ENCODE results near the gene SERPINA1. TPM values are rescaled to one million over a fixed set of nuclear protein-coding genes. Genes with fewer than 3 reads are reported as not detected.

SERPINA1 gene
- total RNA-seq, 2 experiments from 2014 or later: 22.1 to 24.5 TPM

DNA sequence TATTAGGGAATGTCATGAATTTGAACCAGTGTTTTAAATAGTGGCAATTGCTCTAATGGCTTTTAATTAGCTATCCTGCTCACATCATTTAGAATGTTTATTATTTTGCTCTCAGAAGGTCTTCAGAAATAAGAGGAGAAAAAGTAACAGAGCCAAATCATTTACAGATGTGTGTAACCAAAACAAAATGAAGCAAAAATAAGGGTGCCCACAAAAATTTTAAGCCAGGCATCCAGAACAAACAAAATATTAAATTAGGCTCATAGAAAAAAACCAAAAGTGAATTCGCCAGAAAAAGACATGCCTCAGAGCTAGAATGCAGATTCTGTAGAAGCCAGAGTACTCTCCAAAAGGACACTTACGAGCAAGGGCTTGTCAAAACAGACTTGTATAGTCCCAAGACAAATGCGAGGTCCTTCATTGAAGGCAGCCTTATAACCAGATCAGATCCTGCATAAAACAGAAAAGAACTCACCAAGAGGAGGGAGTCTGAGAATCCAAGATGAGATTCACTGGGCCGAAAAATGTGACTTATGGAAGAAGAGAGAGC, 20.2 kb upstream of the SERPINA1 start:
- Mint-ChIP-seq H3K36me3 (no peaks in the 10 kb centered on the region), H3K27me3 (peaks cover 7% of the 10 kb centered on the region), H3K9me3 (peaks cover 8% of the 10 kb centered on the region), H3K4me3 (no peak overlapping the region), H3K4me1 (ENCODE audit: low read depth) (no peaks in the 10 kb centered on the region), H3K27ac (no peak overlapping the region)
- DNase-seq: no peak
- intact Hi-C loops (cut with micrococcal nuclease): no loop called here
- POLR2A ChIA-PET: no interaction called here
- CTCF ChIA-PET: interaction anchor here (0.6 kb wide), 1 partner anchor 15 kb away, joined by 3 read pairs; no protein-coding TSS in a partner anchor

DNA sequence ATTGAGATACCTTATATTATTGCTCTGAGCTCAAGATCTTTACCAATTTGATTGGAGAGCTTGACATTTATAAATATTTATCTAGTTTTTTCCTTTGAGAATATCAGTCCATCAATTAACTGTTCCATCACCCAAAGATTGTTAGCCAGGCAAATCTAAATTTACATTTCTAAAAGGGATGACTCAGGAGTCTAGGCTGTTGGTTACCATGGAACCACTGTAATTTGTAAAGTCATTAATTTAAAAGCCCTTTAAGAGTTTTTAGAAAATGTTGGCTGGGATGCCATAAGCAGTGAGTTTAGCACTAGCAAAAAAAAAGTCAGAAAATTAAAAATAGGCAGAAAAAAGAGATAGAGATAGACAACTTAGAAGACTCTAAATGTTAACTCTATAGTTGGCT, 19.5 kb upstream of the SERPINA1 start:
- no peaks in the 10 kb centered on the region for H3K4me1 Mint-ChIP-seq (ENCODE audit: low read depth)
- H3K9me3 Mint-ChIP-seq: peaks cover 8% of the 10 kb centered on the region
- peaks cover 5% of the 10 kb centered on the region for H3K27me3 Mint-ChIP-seq
- DNase-seq: no peak
- H3K36me3 Mint-ChIP-seq: no peaks in the 10 kb centered on the region
- no peak overlapping the region for H3K4me3 Mint-ChIP-seq
- ChIA-PET CTCF (no interaction called here), POLR2A (no interaction called here)
- no peak overlapping the region for H3K27ac Mint-ChIP-seq
- intact Hi-C loops (cut with micrococcal nuclease): no loop called here

DNA sequence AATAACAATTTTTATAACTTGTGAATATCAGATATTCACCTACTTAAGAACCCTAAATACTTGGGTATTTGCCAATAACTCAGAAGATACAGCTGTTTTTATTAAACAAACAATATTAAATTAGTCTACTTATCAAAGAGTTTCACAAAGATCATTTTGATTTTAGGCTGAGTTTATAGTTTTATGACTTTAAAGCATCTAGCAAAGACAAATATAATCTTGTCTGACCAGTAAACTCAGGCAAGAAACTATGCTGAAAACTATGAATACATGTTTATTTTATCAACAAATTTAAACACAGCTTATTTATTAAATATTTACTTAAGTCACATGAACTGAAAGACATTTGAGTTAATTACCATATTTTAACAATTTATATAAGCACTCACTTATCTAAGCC, 18.5 kb upstream of the SERPINA1 start:
- POLR2A ChIA-PET: no interaction called here
- Mint-ChIP-seq H3K9me3 (peaks cover 8% of the 10 kb centered on the region), H3K27ac (no peak overlapping the region), H3K36me3 (no peaks in the 10 kb centered on the region), H3K4me1 (ENCODE audit: low read depth) (no peaks in the 10 kb centered on the region), H3K27me3 (peaks cover 1% of the 10 kb centered on the region), H3K4me3 (no peak overlapping the region)
- no peak for DNase-seq
- CTCF ChIA-PET: no interaction called here
- intact Hi-C loops (cut with micrococcal nuclease): no loop called here

- Mint-ChIP-seq H3K4me1 (ENCODE audit: low read depth) (no peaks in the 10 kb centered on the region), H3K27ac (no peak overlapping the region), H3K4me3 (no peak overlapping the region), H3K36me3 (no peaks in the 10 kb centered on the region), H3K9me3 (peaks cover 3% of the 10 kb centered on the region), H3K27me3 (no peaks in the 10 kb centered on the region)
- CTCF ChIA-PET: interaction anchor here (0.9 kb wide), 1 partner anchor 28 kb away, joined by 3 read pairs; no protein-coding TSS in a partner anchor
- POLR2A ChIA-PET: no interaction called here
- intact Hi-C loops (cut with micrococcal nuclease): no loop called here
- no peak for DNase-seq
Measured at GRCh38 chr14:94405486-94405885, 17.1 kb upstream of the SERPINA1 start.

DNA sequence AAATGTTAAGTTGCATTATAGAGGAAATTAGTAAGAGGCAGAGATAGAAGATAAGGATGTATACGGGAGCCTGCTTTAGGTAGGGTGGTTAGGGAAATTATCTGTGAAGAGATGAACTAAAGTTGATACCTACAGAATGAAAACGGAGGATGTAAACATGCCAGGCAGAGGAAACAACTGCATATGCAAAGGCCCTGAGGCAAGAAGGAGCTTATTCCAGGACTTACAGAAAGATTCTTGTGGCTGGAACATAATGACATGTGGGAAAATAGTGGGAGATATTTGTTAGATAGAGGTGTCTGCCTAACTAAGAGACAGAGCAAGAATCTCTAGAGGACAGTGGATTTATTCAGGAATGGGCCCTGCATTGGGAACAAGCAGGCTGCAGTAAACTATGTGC, 16.2 kb upstream of the SERPINA1 start:
- DNase-seq: no peak
- H3K9me3 Mint-ChIP-seq: peaks cover 3% of the 10 kb centered on the region
- ChIA-PET POLR2A (no interaction called here), CTCF (no interaction called here)
- H3K27ac Mint-ChIP-seq: no peak overlapping the region
- intact Hi-C loops (cut with micrococcal nuclease): no loop called here
- H3K4me1 Mint-ChIP-seq (ENCODE audit: low read depth): no peaks in the 10 kb centered on the region
- H3K4me3 Mint-ChIP-seq: no peak overlapping the region
- no peaks in the 10 kb centered on the region for H3K27me3 Mint-ChIP-seq
- H3K36me3 Mint-ChIP-seq: no peaks in the 10 kb centered on the region

- DNase-seq: no peak
- ChIA-PET CTCF (no interaction called here), POLR2A (no interaction called here)
Measured at GRCh38 chr14:94403312-94403932, 15.0 kb upstream of the SERPINA1 start.

DNA sequence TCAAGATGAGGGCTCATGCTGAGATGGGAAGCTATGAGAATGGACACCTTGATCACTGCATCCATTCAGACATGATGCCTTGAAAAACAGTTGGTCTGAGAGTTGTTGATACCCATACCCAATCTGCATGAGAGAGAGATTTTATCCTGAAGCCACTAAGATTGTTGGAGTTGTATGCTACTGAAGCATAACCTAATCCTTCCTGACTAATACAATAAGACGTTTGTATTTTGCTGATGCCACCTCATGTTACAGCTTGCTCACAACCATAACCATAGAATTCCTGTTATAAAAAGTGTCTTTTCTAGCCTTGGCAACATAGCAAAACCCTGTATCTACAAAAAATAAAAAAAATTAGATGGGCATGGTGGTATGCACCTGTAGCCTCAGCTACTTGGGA, 12.7 kb upstream of the SERPINA1 start:
- no peaks in the 10 kb centered on the region for H3K36me3 Mint-ChIP-seq
- no peak overlapping the region for H3K27ac Mint-ChIP-seq
- DNase-seq: no peak
- H3K27me3 Mint-ChIP-seq: peaks cover 4% of the 10 kb centered on the region
- CTCF ChIA-PET: interaction anchor here (0.6 kb wide), 1 partner anchor 27 kb away, joined by 4 read pairs; no protein-coding TSS in a partner anchor
- no peaks in the 10 kb centered on the region for H3K9me3 Mint-ChIP-seq
- no peak overlapping the region for H3K4me3 Mint-ChIP-seq
- no peaks in the 10 kb centered on the region for H3K4me1 Mint-ChIP-seq (ENCODE audit: low read depth)
- intact Hi-C loops (cut with micrococcal nuclease): no loop called here
- POLR2A ChIA-PET: no interaction called here

More at GRCh38 chr14:94403312-94403932, 15.0 kb upstream of the SERPINA1 start:
- Mint-ChIP-seq H3K4me1 (ENCODE audit: low read depth) (no peaks in the 10 kb centered on the region), H3K36me3 (no peaks in the 10 kb centered on the region), H3K4me3 (no peak overlapping the region), H3K9me3 (peaks cover 3% of the 10 kb centered on the region), H3K27ac (no peak overlapping the region), H3K27me3 (peaks cover 1% of the 10 kb centered on the region)
- intact Hi-C loops (cut with micrococcal nuclease): no loop called here

GRCh38 chr14:94400422-94400841, 12.0 kb upstream of the SERPINA1 start:
- CTCF ChIA-PET: no interaction called here

GRCh38 chr14:94398536-94398935, 10.1 kb upstream of the SERPINA1 start:
- ChIA-PET CTCF (no interaction called here), POLR2A (no interaction called here)
- no peak for DNase-seq
- no peaks in the 10 kb centered on the region for H3K9me3 Mint-ChIP-seq
- no peak overlapping the region for H3K27ac Mint-ChIP-seq
- H3K36me3 Mint-ChIP-seq: no peaks in the 10 kb centered on the region
- intact Hi-C loops (cut with micrococcal nuclease): no loop called here
- H3K27me3 Mint-ChIP-seq: peaks cover 4% of the 10 kb centered on the region
- peaks cover 22% of the 10 kb centered on the region for H3K4me1 Mint-ChIP-seq (ENCODE audit: low read depth)
- H3K4me3 Mint-ChIP-seq: no peak overlapping the region

More at GRCh38 chr14:94400422-94400841, 12.0 kb upstream of the SERPINA1 start:
- Mint-ChIP-seq H3K27me3 (peaks cover 4% of the 10 kb centered on the region), H3K36me3 (no peaks in the 10 kb centered on the region), H3K4me1 (ENCODE audit: low read depth) (peaks cover 4% of the 10 kb centered on the region), H3K27ac (no peak overlapping the region), H3K9me3 (no peaks in the 10 kb centered on the region), H3K4me3 (no peak overlapping the region)
- DNase-seq: no peak
- intact Hi-C loops (cut with micrococcal nuclease): no loop called here
- POLR2A ChIA-PET: no interaction called here

DNA sequence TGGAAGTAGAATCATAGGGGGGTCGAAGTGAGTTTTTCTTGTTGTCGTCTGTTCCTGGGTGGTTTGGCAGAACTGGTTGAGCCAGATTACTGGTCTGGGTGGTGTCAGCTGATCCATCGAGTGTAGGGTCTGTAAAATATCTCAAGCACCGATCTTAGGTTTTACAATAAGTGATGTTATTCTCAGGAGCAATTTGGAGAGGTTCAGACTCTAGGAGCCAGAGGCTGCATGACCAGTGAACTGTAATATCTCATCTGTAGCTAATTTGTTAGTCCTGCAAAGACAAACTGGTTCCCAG, 9.7 kb upstream of the SERPINA1 start:
- H3K27ac Mint-ChIP-seq: no peak overlapping the region
- no peak for DNase-seq
- intact Hi-C loops (cut with micrococcal nuclease): no loop called here
- CTCF ChIA-PET: no interaction called here
- H3K36me3 Mint-ChIP-seq: no peaks in the 10 kb centered on the region
- peaks cover 4% of the 10 kb centered on the region for H3K27me3 Mint-ChIP-seq
- H3K4me3 Mint-ChIP-seq: no peak overlapping the region
- POLR2A ChIA-PET: no interaction called here
- peaks cover 26% of the 10 kb centered on the region for H3K4me1 Mint-ChIP-seq (ENCODE audit: low read depth)
- no peaks in the 10 kb centered on the region for H3K9me3 Mint-ChIP-seq

- H3K27ac Mint-ChIP-seq: no peak overlapping the region
- H3K9me3 Mint-ChIP-seq: no peaks in the 10 kb centered on the region
- H3K36me3 Mint-ChIP-seq: no peaks in the 10 kb centered on the region
- CTCF ChIA-PET: no interaction called here
- intact Hi-C loops (cut with micrococcal nuclease): no loop called here
- POLR2A ChIA-PET: no interaction called here
- H3K4me3 Mint-ChIP-seq: no peak overlapping the region
- H3K27me3 Mint-ChIP-seq: peaks cover 4% of the 10 kb centered on the region
- H3K4me1 Mint-ChIP-seq (ENCODE audit: low read depth): peaks cover 32% of the 10 kb centered on the region
- no peak for DNase-seq
Measured at GRCh38 chr14:94397289-94398181, 9.1 kb upstream of the SERPINA1 start.

DNA sequence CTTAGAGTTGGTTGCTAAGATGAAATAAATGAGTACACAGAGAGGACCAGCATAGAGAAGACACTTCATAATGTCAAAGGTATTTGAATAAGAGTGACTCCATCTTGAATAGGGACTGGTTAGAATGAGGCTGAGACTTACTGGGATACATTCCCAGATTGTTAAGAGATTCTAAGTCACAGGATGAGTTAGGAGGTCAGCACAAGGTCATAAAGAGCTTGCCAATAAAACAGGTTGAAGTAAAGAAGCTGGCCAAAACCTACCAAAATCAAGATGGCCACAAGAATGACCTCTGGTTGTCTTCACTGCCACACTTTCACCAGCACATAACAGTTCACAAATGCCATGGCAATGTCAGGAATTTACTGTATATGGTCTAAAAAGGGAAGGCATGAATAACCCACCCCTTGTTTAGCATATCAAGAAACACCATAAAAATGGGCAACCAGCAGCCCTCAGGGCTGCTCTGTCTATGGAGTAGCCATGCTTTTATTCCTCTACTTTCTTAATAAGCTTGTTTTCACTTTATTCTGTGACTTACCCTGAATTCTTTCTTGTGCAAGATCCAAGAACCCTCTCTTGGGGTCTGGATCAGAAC, 8.3 kb upstream of the SERPINA1 start:
- no peaks in the 10 kb centered on the region for H3K36me3 Mint-ChIP-seq
- POLR2A ChIA-PET: no interaction called here
- no peaks in the 10 kb centered on the region for H3K9me3 Mint-ChIP-seq

More for the DNA sequence above, 8.3 kb upstream of the SERPINA1 start:
- intact Hi-C loops (cut with micrococcal nuclease): no loop called here
- Mint-ChIP-seq H3K4me3 (no peak overlapping the region), H3K27me3 (peaks cover 4% of the 10 kb centered on the region), H3K4me1 (ENCODE audit: low read depth) (peaks cover 39% of the 10 kb centered on the region), H3K27ac (no peak overlapping the region)
- CTCF ChIA-PET: no interaction called here
- no peak for DNase-seq

All from activated CD4-positive, alpha-beta memory T cell treated with anti-CD3 and anti-CD28 coated beads for 36 hours (primary cell).